Renal pelvis (tissue), 4 donors: Measurements from ENCODE around the gene KSR1. TPM values are rescaled to one million over a fixed set of nuclear protein-coding genes. Genes with fewer than 3 reads are reported as not detected.
"Not testable (repeated sequence)": the region's sequence is repeated elsewhere in the genome, so short reads cannot be mapped to it uniquely, and the experiment has no call there.

Experiments used
- DNase-seq: peaks from one replicate; pipeline ENCODE4 v3.0.0-alpha.2; 2013
- polyA plus RNA-seq, 3 donors: library from polyadenylated mRNA; unstranded; fragments of 120-200 nt; gene quantifications; one replicate each; pipeline ENCODE4 v1.2.1, GENCODE V29; 2013; ENCODE audit not compliant: insufficient read length in 3 of 3

The KSR1 gene
- polyA plus RNA-seq, 3 donors = 44.8 to 79.0 (median 77.5) TPM

GRCh38 chr17:27654654-27655524, 198.6 kb downstream of the KSR1 start:
- DNase-seq = peak; percentile 61

- not testable (repeated sequence) for DNase-seq
These were observed 199.4 kb downstream of the KSR1 start for GRCh38 chr17:27655525-27656111.

GRCh38 chr17:27656620-27657019, 200.4 kb downstream of the KSR1 start:
- not testable (repeated sequence) for DNase-seq

GRCh38 chr17:27657620-27658019, 201.4 kb downstream of the KSR1 start:
- DNase-seq = peak; percentile 7

GRCh38 chr17:27659683-27660082, 203.4 kb downstream of the KSR1 start:
- DNase-seq = no peak

GRCh38 chr17:27660436-27660835, 204.2 kb downstream of the KSR1 start:
- DNase-seq = no peak

GRCh38 chr17:27663936-27664605, 207.8 kb downstream of the KSR1 start:
- DNase-seq = no peak

- no peak for DNase-seq
These were observed 208.3 kb downstream of the KSR1 start for GRCh38 chr17:27664606-27664965.

- no peak for DNase-seq
These were observed 209.3 kb downstream of the KSR1 start for GRCh38 chr17:27665549-27665948.

- not testable (repeated sequence) for DNase-seq
These were observed 210.0 kb downstream of the KSR1 start for GRCh38 chr17:27666270-27666669.

GRCh38 chr17:27666831-27667560, 210.7 kb downstream of the KSR1 start:
- DNase-seq = no peak

- no peak for DNase-seq
These were observed 211.6 kb downstream of the KSR1 start for GRCh38 chr17:27667656-27668487.

GRCh38 chr17:27668488-27668823, 212.2 kb downstream of the KSR1 start:
- DNase-seq = no peak

- no peak for DNase-seq
These were observed 212.9 kb downstream of the KSR1 start for GRCh38 chr17:27669136-27669535.

GRCh38 chr17:27669850-27670249, 213.6 kb downstream of the KSR1 start:
- DNase-seq = no peak

GRCh38 chr17:27670791-27671590, 214.7 kb downstream of the KSR1 start:
- DNase-seq = no peak

- DNase-seq = no peak
These were observed 215.3 kb downstream of the KSR1 start for GRCh38 chr17:27671591-27671910.

GRCh38 chr17:27671977-27672480, 215.8 kb downstream of the KSR1 start:
- DNase-seq = not testable (repeated sequence)

- DNase-seq = no peak
These were observed 218.1 kb downstream of the KSR1 start for GRCh38 chr17:27674335-27674734.
